H1 (cell line): ENCODE data around the gene NLGN4X.

Experiments
- BRCA1 ChIP-seq: IDR thresholded peaks from 2 replicates; pipeline ENCODE4 v1.6.1; 2012; ENCODE audit warnings: low read depth, low read length, improper control_type of control experiment
- TCF12 ChIP-seq: IDR thresholded peaks from 2 replicates; pipeline ENCODE4 v1.6.1; 2011; ENCODE audit warnings: low read depth, mild to moderate bottlenecking, low read length
- TF ChIP-seq, protein P1 (sequence below): fragments of 300-600 bp; sonication (generic); IDR thresholded peaks from 2 replicates; pipeline ENCODE4 v1.7.1; 2012; ENCODE audit warnings: low read length, moderate library complexity, mild to moderate bottlenecking, inconsistent platforms; ENCODE audit not compliant: insufficient replicate concordance

- TF ChIP-seq BRCA1 (no peak), TCF12 (no peak)
- TF ChIP-seq, protein P1, sequence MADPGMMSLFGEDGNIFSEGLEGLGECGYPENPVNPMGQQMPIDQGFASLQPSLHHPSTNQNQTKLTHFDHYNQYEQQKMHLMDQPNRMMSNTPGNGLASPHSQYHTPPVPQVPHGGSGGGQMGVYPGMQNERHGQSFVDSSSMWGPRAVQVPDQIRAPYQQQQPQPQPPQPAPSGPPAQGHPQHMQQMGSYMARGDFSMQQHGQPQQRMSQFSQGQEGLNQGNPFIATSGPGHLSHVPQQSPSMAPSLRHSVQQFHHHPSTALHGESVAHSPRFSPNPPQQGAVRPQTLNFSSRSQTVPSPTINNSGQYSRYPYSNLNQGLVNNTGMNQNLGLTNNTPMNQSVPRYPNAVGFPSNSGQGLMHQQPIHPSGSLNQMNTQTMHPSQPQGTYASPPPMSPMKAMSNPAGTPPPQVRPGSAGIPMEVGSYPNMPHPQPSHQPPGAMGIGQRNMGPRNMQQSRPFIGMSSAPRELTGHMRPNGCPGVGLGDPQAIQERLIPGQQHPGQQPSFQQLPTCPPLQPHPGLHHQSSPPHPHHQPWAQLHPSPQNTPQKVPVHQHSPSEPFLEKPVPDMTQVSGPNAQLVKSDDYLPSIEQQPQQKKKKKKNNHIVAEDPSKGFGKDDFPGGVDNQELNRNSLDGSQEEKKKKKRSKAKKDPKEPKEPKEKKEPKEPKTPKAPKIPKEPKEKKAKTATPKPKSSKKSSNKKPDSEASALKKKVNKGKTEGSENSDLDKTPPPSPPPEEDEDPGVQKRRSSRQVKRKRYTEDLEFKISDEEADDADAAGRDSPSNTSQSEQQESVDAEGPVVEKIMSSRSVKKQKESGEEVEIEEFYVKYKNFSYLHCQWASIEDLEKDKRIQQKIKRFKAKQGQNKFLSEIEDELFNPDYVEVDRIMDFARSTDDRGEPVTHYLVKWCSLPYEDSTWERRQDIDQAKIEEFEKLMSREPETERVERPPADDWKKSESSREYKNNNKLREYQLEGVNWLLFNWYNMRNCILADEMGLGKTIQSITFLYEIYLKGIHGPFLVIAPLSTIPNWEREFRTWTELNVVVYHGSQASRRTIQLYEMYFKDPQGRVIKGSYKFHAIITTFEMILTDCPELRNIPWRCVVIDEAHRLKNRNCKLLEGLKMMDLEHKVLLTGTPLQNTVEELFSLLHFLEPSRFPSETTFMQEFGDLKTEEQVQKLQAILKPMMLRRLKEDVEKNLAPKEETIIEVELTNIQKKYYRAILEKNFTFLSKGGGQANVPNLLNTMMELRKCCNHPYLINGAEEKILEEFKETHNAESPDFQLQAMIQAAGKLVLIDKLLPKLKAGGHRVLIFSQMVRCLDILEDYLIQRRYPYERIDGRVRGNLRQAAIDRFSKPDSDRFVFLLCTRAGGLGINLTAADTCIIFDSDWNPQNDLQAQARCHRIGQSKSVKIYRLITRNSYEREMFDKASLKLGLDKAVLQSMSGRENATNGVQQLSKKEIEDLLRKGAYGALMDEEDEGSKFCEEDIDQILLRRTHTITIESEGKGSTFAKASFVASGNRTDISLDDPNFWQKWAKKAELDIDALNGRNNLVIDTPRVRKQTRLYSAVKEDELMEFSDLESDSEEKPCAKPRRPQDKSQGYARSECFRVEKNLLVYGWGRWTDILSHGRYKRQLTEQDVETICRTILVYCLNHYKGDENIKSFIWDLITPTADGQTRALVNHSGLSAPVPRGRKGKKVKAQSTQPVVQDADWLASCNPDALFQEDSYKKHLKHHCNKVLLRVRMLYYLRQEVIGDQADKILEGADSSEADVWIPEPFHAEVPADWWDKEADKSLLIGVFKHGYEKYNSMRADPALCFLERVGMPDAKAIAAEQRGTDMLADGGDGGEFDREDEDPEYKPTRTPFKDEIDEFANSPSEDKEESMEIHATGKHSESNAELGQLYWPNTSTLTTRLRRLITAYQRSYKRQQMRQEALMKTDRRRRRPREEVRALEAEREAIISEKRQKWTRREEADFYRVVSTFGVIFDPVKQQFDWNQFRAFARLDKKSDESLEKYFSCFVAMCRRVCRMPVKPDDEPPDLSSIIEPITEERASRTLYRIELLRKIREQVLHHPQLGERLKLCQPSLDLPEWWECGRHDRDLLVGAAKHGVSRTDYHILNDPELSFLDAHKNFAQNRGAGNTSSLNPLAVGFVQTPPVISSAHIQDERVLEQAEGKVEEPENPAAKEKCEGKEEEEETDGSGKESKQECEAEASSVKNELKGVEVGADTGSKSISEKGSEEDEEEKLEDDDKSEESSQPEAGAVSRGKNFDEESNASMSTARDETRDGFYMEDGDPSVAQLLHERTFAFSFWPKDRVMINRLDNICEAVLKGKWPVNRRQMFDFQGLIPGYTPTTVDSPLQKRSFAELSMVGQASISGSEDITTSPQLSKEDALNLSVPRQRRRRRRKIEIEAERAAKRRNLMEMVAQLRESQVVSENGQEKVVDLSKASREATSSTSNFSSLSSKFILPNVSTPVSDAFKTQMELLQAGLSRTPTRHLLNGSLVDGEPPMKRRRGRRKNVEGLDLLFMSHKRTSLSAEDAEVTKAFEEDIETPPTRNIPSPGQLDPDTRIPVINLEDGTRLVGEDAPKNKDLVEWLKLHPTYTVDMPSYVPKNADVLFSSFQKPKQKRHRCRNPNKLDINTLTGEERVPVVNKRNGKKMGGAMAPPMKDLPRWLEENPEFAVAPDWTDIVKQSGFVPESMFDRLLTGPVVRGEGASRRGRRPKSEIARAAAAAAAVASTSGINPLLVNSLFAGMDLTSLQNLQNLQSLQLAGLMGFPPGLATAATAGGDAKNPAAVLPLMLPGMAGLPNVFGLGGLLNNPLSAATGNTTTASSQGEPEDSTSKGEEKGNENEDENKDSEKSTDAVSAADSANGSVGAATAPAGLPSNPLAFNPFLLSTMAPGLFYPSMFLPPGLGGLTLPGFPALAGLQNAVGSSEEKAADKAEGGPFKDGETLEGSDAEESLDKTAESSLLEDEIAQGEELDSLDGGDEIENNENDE: no peak
Observed at GRCh38 chrX:5842601-5843000, 386.1 kb downstream of the NLGN4X start.
